Keratinocyte (primary cell): ENCODE results near the gene FAM50A.

ENCODE experiments used
- CTCF ChIP-seq, 3 experiments: IDR thresholded peaks in 1 of 3; conservative IDR thresholded peaks in 1 of 3; optimal IDR thresholded peaks in 1 of 3; 2 replicates in 2 of 3; 3 replicates in 1 of 3; pipeline versions ENCODE3 to v1.5.1; 2011; ENCODE audit warnings: low read length in 3 of 3, mild to moderate bottlenecking in 3 of 3, moderate library complexity in 2 of 3, control low read depth in 1 of 3, inconsistent platforms in 1 of 3; ENCODE audit not compliant: insufficient read depth in 2 of 3; ENCODE audit errors: extremely low read depth in 1 of 3
- EZH2 ChIP-seq: IDR thresholded peaks from one replicate; pipeline ENCODE4 v1.6.1; 2012; ENCODE audit warnings: inconsistent platforms, mild to moderate bottlenecking, low read length, moderate library complexity

- TF ChIP-seq CTCF (optimal IDR thresholded peaks at IDR 0.05 in 1 of 3, IDR thresholded peaks at IDR 0.05 in 1 of 3, conservative IDR thresholded peaks at IDR 0.05 in 1 of 3; ENCODE audit: extremely low read depth in 1 of 3, insufficient read depth in 2 of 3, low read length in 3 of 3) (no peak), EZH2 (no peak)
These were observed 8.7 kb upstream of the FAM50A start for GRCh38 chrX:154435171-154435733.
